Raji (cell line): ENCODE data around the gene RAD51B.

Experiments
- POLR2A ChIP-seq: IDR thresholded peaks from 2 replicates; pipeline ENCODE4 v1.6.1; 2011; ENCODE audit warnings: low read depth, low read length, control low read depth; ENCODE audit not compliant: insufficient read depth

The RAD51B gene

DNA sequence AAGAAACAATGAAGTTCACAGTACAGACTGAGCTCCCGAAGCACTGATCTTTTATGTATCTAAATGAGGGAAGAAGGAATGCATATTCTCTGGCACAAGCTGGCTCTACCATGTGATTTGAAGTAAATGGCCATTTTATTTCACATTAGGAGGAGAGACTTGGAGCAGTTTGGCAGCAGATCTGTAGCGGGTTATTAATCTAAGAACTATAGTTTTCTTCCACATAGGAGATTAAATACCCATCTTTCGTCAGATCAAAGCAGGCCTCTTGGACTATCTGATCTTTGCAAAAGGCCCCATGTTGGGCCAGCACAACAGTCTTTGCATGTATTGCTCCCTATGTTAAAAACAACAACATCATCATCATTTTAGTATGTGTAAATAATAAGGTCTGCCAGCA is 495.5 kb downstream of the RAD51B start:
- no peak for TF ChIP-seq POLR2A

DNA sequence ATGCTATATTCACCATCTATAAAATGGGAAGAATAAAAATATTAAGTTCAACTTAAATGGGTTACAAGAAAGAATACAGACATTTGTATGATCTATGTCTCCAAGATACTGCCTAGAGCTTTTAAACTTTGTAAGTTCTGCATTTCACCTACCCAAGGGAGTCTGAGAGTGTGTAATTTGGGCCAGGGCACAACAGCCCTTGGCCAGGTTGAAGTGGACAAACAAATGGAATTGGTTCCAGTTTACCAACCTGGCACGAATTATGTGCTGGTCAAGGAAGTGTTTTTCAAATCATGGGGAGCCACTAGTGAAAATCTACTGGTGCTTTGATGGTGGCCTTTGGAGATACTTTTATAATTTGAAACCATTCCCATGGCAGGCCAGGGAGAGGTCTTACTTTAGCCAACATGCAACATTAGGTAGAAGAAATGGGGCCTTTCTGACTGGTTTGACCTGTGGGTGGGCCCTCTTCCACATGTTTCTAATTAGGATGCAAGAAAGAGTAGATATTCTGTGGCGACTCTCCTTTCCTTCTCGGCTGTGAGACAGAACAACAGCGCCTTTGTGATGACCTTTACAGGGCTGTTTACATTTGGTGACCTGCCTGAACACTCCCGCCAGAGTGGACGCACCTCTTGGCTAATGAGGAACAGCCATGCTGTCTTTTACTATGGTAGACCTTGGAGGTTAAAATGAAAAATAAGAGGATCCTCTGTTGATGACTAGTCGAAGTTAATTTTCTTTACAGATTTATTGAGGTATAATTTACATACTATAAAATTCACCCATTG is 496.7 kb downstream of the RAD51B start:
- TF ChIP-seq POLR2A = no peak

DNA sequence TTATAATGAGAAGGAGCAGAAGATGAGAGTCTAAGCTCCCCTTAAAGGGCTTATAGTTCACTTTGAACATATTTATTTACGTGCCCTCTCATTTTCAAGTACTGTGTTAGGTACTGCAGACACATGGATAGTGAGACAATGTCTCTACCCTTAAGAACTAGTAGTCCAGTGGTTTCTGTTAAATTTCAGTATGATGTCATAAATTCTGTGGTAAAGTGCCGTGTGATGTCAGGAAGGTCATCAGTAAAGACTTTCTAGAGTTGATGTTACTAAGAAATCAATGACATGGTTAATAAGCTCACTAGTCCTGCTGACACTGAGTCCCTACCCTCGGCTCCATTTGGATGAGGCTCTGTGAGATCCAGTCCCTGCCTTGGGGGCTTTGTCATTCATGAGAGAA is 497.7 kb downstream of the RAD51B start:
- TF ChIP-seq POLR2A = no peak

DNA sequence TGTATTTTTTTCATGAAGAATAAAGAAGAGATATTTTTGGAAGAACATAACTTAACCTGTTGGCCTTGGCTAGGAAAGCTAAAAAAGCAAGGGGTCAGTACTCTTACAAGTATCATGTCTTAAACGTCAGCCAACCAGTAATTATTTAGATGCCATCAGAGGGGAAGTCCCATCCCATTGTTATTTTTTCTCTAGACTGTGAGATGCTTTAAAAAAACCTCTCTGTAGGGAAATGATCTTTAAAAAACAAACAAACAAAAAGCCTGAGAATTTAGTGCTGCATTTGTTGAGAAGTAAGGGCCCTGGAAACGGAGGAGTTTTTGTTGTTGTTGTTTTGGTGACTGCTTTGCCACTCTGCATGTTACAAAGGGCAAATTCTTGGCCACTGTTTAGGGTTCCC is 499.2 kb downstream of the RAD51B start:
- no peak for TF ChIP-seq POLR2A

DNA sequence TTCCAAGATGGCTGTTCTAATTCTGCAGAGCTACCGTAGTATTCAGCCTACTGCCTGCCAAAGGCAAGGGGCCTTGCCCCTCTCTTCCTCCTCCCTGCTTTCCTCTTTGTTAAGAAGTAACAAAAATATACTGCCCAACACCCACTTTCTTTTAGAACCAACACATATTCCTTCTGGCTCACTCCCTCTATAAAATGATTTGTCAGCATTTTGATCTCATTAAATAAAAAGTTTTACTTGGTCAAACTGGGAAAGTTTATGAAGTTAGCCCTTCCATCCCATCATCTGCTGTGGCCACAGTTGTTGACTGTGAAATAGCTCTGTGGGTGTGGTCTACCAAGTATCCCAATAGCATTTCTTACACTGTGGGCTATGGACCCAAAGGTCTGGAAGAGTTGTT is 500.9 kb downstream of the RAD51B start:
- TF ChIP-seq POLR2A = no peak

DNA sequence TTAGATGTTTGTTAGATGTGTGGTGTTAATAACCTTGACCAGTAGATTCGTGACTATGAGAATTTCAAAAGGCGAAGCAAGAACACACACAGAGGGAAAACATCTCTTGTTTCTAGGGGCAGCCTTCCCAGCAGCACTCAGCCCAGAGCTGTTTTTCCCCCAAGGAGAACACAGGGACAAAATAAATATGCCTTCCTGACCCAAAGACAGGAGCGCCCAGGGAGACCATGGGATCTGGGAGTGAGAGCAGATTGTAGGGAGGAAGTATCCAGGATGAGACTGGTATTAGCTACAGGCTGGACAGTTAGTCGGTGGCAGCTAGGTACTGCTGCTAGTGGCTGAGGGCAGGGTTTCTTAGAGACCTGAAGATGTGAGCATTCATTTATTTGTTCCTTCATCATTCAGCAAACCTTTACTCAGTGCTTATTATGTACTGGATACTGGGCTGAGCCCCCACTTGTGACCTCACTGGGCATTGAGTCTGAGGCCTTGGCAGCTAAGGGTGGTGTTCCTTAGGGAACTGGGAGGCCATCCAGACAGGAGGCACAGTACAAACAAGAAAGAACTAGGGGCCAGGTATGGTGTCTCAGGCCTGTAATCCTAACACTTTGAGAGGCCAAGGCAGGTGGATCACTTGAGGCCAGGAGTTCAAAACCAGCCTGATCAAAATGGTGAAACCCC is 503.5 kb downstream of the RAD51B start:
- no peak for TF ChIP-seq POLR2A

DNA sequence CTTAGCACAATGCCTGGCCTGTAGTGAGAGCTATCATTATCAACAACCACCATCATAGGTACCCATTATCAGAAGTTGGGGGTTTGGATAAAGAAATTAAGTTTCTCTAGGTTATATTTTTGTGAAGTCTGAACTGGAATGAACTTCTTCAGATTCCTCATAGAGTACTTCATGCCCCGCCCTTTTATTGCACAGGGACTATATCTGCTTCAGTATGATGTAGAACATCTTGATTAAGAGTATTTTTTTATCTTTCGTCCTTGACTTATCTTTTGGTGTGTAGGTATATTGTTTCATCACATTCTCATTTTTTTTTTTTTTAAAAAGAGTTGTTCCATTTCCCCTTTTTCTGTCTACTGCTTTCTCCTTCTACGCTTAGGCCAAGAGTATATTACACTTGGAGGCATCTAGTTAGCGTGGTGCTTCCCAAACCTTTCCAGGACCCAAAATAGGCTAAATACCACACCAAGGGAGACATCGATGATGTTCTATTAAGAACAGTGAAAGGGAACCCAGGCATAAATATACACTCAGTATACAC is 505.8 kb downstream of the RAD51B start:
- no peak for TF ChIP-seq POLR2A

DNA sequence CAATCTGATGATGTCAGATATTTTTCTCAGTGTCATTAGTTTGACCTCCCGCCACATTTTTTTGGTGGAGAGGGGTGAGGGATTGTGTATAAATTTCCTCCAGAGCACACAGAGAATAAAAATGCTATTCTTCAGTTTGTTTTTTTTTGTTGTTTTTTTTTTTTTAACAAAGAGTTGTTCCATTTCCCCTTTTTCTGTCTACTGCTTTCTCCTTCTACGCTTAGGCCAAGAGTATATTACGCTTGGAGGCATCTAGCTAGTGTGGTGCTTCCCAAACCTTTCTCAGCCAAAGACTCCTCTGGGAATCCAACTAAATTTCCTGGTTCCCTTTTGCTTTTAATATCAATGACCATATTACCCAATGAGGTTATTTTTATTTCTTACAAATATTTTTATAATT is 507.7 kb downstream of the RAD51B start:
- no peak for TF ChIP-seq POLR2A

DNA sequence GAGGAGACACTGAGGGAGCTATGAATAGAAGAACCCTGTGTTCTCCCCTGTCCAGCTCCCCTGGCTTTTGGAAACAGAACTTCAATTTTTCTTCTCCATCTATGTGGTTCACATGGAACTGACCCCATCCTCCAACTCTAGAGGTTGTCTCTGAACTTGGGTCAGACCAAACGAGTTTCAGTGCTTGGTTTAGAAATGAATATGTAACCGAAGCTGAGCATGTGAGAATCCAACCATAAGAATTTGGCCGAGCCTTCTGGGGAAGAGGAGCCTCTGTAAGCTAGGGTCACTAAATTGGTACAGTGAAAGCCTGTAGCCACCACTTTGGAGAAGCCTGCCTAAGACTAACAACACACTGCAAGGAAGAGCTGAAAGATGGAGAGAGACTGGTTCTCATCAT is 508.9 kb downstream of the RAD51B start:
- no peak for TF ChIP-seq POLR2A

DNA sequence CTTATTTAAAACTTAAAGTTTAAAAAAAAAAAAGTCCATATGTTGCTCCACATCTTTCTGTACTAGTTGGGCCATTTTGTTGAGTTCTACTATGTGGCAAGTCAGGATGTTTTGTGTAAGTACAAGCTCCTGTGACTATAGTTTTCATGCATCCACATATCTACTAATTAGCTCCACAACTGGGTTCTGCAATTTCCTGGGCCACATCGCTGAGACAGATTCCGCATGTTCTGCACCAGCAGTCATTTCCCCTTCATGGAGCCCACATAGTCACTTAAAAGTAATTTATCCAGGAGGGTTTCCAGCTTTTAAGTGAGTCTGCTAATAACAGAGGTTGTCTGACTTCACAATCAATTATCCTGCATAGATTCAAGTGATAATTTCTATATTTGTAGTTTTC is 511.8 kb downstream of the RAD51B start:
- TF ChIP-seq POLR2A = no peak

DNA sequence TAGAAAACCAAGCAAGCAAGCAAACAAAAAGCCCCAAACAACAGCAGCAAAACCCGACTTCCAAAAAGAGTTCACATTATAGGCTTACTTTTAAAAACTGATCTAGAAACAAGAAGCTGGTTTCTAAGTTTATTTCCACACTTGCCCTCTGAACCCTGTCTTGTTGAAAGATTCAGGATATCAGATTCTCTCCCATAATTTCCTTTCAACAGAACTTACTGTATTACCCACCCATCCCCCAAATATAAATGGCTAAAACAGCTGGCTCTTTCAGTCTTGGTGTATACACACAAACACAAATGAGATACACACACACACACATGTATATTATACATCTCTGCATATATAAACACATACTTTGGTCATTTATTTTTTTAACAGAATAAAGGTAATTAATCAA is 512.4 kb downstream of the RAD51B start:
- no peak for TF ChIP-seq POLR2A

DNA sequence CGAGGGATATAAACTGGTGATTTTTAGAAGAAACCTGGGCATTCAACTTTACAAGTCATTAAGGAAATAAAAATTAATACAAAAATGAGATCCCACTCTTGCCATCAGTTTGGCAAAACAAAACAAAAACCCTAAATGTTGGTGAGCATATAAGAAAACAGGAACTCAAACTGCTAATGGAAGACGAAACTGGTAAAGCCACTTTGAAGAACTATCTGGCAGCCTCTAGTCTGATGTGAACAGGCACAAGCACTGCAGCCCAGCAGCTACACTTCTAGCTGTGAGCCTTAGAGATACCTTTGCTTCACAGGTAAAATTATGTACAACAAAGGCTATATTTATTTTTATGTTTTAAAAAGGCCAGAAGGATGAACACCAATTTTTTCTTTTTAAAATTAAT is 513.7 kb downstream of the RAD51B start:
- no peak for TF ChIP-seq POLR2A

DNA sequence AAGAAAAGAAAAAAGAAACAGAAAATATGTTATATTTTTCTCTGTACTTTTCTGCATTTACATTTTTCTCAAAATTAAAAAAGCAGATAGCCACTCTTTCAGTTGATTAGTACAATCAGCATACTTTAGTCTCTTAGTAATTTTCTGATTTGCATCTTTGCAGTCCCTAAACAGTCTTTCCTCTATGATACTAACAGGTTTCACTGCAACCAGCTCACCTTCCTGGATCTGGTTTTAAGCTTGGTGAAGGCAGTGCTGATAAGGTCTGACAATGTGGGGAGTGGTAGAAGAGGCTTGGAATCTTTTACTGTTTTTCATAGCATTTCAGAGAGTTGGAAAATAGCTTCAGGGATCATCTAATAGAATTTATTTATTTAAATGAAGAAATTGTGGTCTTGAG is 515.7 kb downstream of the RAD51B start:
- no peak for TF ChIP-seq POLR2A

DNA sequence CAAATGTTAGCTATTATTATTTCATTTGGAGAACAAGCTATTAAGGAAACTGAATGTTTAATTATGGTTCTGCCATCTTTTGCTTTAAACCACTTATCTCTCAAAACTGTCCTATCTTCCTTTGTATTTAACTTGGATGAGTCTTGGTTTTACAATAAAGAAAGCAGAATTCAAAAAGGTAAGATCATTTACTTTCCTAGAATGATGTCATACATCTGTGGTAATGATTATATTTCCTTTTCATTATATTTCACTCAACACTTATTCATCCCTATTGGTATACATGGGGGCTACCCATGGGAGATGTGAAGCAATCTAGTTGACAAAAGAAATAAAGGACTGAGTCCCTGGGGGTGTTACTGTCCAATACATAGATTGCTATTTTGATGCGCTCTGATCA is 516.6 kb downstream of the RAD51B start:
- no peak for TF ChIP-seq POLR2A

DNA sequence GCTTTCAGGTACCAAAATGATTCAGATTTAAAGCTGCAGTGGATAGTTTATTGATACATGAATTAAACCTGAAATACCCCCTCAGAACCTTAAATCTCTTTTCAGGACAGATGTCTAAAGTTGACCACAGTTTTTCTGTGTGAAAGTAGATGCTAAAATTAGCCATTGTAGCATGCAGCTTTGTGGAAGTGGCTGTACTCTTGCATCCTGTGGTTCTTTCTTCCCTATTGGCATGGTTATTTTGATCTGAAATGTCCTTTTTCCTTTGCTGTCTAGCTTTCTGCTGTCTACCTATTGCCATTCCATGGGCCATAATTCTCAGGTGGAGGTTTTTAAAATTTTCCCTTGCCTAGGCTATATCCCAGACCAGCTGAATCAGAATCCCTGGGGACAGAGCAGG is 517.7 kb downstream of the RAD51B start:
- TF ChIP-seq POLR2A = no peak

DNA sequence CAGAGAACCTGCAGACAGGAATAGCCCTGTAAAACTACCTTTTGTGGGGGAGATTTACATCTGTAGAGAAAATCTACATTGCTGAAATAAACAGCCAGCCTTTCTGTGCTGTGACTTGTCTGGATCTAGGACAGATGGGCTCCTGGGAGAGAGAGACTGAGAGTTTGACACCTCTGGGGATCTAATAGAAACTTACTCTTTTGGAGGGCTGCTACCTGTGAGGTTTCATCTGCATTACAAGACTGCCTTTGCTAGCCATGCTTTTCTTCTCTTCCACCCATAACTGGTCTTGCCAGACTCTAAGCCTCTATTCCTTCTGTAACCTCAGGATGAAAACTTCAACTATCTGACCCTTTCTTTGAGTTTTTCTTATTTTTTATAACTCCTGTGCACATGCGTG is 520.7 kb downstream of the RAD51B start:
- no peak for TF ChIP-seq POLR2A

DNA sequence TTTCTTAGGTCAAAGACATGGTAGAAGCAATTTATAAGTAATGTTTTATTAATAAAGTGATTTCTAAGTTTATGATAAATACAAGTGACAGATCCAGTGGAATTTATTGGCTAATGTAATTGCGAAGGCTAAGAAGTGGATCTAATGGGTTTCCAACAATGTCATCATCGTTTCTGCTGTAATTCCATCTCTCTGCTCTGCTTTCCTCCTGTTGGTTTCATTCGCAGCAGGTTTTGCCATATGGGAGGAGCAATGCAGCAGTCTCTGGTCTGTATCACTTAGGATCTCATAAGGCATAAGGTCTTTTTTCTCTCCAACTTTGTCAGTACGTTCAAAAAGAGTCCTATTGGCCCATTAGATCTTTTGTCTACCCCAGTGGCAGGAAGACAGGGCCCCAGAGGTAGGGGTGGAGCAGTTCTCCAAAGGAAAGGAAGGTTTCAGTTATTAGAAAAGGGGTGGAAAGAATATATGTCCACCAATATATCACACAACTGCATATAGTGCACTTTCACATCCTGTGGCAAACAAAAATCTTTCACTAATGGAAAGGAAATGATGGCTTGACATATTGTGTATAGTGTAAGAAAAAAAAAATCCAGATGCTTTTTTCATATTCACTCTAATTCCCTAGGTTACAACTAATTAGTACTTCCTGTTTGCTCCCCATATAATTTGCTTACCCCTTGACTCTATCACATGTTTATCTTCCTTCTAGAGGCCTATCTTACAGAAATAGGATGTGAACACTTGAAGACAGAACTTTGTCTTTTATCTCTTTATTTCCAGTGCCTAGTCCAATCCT is 522.0 kb downstream of the RAD51B start:
- no peak for TF ChIP-seq POLR2A
